ENCODE measurements around the gene ADAM33.

The ADAM33 gene

GRCh38 chr20:3645309-3646066 lies 36.3 kb downstream of the ADAM33 start:
- DNase-seq: no peak

GRCh38 chr20:3640259-3640658 lies 41.6 kb downstream of the ADAM33 start:
- no peak for DNase-seq

- DNase-seq: no peak
Measured at GRCh38 chr20:3635346-3635745, 46.5 kb downstream of the ADAM33 start.

- no peak for DNase-seq
Measured at GRCh38 chr20:3633913-3634478, 47.8 kb downstream of the ADAM33 start.

GRCh38 chr20:3632311-3633004 lies 49.4 kb downstream of the ADAM33 start:
- DNase-seq: peak; percentile 9

- DNase-seq: no peak
Measured at GRCh38 chr20:3631534-3631933, 50.3 kb downstream of the ADAM33 start.

- no peak for DNase-seq
Measured at GRCh38 chr20:3630429-3630828, 51.4 kb downstream of the ADAM33 start.

GRCh38 chr20:3629893-3630292 lies 51.9 kb downstream of the ADAM33 start:
- no peak for DNase-seq

GRCh38 chr20:3628502-3629314 lies 53.1 kb downstream of the ADAM33 start:
- no peak for DNase-seq

GRCh38 chr20:3627476-3627875 lies 54.3 kb downstream of the ADAM33 start:
- DNase-seq: no peak

- no peak for DNase-seq
Measured at GRCh38 chr20:3622406-3622805, 59.4 kb downstream of the ADAM33 start.

GRCh38 chr20:3621111-3621510 lies 60.7 kb downstream of the ADAM33 start:
- no peak for DNase-seq
